ENCODE results near the gene MED27. TPM values are rescaled to one million over a fixed set of nuclear protein-coding genes. Genes with fewer than 3 reads are reported as not detected.

Gene MED27
- total RNA-seq, 1 donor: 19.0 TPM

DNA sequence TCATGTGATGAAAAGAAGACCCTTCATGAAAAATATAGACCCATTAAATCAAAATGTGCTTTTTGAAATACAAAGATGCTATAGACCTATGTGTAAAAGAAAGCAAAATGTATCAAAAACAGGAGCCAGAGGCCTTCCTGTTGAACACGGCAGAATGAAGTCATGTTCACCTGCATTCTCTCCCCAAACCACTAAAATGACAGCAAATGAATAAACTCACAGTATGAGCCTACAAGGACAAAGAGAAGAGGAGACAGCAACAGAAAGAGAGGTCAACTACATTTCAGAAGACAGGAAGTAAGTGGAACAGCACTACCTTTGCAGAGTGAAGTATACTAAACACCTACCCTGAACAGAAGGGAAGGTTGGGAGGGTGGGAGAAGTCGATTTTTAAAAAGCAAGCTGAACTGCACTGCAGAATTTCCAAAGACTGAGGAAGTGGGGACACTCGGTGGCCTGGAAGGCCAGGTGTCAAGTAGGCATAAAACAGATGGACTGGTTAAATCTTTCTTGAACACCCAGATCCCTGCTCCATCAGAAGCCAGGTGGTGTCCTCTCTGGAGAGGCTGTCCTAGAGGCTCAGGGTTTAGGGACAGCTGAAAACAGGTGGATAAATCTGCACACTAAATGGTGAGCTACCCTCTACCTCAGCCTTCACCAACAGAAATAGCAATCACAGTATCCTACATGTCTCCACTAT is 48.9 kb downstream of the MED27 start:
- TF ChIP-seq, protein P1, sequence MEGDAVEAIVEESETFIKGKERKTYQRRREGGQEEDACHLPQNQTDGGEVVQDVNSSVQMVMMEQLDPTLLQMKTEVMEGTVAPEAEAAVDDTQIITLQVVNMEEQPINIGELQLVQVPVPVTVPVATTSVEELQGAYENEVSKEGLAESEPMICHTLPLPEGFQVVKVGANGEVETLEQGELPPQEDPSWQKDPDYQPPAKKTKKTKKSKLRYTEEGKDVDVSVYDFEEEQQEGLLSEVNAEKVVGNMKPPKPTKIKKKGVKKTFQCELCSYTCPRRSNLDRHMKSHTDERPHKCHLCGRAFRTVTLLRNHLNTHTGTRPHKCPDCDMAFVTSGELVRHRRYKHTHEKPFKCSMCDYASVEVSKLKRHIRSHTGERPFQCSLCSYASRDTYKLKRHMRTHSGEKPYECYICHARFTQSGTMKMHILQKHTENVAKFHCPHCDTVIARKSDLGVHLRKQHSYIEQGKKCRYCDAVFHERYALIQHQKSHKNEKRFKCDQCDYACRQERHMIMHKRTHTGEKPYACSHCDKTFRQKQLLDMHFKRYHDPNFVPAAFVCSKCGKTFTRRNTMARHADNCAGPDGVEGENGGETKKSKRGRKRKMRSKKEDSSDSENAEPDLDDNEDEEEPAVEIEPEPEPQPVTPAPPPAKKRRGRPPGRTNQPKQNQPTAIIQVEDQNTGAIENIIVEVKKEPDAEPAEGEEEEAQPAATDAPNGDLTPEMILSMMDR (IDR thresholded peaks at IDR 0.05; ENCODE audit: insufficient read depth, low read depth, low read length): no peak
- no peak for DNase-seq (ENCODE audit: low read depth)

DNA sequence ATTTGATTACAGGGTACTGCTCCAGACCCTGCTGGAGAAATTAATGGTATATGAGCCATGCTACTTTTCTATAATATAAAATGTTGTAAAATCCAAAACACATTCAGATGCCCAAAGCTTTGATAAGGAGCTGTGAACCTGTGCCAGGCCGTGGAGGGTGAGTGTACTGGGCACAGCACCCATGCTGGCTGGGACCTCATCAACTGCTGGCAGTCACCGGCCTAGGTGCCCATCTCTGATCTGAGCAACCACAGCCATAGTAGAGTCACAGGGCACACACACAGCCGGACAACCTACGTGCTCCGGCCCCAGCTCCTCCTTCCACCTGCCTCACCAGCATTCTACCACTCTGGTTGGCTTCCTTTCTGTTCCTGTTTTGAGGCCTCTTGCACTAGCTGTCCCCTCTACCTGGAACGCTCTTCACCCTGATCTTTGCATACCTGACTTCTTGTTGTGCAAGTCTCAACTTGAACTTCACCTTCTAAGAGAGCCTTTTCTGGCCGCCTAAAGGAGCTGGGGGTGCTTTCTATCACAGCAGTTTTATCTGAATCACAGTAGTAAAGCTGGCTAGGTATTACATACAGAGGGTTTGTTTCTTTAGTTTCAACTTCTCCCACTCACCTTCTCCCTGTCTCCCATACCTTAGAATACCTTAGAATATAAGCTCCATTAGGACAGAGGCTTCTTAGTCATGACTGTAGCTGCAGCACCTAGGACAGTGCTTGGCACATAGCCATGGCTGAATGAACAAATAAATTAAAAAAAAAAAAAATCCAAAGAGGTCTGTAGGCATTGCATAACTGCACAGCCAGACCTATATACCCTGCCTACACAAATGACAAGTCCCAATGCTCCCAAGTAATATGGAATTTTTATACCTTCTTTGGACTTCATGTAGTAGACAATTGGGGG is 51.7 kb downstream of the MED27 start:
- DNase-seq (ENCODE audit: low read depth): no peak
- TF ChIP-seq, protein P1 (IDR thresholded peaks at IDR 0.05; ENCODE audit: insufficient read depth, low read depth, low read length): no peak
- no peak overlapping the region for H3K4me3 ChIP-seq (ENCODE audit: low read depth, low read length)

More for the DNA sequence above, 48.9 kb downstream of the MED27 start:
- H3K4me3 ChIP-seq (ENCODE audit: low read depth, low read length): no peak overlapping the region

DNA sequence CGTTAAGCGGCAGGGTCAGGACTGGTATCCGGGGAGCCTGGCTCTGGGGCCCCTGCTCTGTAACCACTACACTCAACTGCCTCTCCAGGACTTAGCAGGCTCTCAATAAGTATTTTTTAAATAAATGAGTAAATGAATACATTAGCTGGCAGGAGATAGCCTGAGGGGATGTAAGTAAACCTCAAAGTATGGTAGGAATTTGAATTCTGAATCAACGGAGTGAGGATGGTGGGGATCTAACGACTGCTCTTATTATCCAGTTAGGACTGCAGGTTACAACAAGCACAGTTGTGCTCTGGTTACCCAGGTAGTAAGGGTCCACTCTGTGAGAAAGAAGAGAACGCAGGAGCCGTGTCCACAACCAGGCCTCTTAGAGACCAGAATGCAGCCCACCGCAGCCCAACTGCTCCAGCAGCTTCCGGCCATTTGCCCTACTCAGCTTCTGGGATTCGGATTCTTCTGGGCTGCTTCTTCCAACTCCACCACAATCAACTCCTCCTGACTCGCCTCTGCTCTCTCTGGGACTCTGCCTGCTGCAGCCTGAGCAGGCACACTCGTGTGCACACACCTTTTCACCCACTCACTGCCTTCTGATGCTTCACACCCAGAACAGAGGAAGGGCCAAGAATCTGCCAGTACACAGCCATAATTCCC is 52.6 kb downstream of the MED27 start:
- TF ChIP-seq, protein P1 (IDR thresholded peaks at IDR 0.05; ENCODE audit: insufficient read depth, low read depth, low read length): no peak
- H3K4me3 ChIP-seq (ENCODE audit: low read depth, low read length): no peak overlapping the region

DNA sequence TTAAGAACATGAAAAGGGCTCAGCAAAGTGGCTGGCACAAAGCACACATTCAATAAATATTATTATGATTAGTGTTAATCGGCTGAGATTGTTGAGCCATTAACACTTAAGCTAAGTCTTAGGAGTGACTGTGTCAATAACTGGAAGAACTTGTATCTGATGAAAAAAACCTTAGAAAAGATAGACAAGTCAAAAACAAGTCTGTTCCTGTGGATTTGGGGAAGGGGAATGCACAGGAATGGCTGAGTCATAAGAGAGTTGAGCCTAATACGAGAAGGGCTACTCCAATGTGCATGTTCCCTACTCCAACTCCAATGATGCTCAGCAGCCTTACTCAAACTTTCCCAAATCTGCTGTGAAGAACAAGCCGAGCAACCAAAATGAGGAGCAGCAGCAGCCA is 53.9 kb downstream of the MED27 start:
- no peak overlapping the region for H3K4me3 ChIP-seq (ENCODE audit: low read depth, low read length)
- no peak for DNase-seq (ENCODE audit: low read depth)
- TF ChIP-seq, protein P1 (IDR thresholded peaks at IDR 0.05; ENCODE audit: insufficient read depth, low read depth, low read length): no peak

More for the DNA sequence above, 52.6 kb downstream of the MED27 start:
- DNase-seq (ENCODE audit: low read depth): peak; percentile 45

DNA sequence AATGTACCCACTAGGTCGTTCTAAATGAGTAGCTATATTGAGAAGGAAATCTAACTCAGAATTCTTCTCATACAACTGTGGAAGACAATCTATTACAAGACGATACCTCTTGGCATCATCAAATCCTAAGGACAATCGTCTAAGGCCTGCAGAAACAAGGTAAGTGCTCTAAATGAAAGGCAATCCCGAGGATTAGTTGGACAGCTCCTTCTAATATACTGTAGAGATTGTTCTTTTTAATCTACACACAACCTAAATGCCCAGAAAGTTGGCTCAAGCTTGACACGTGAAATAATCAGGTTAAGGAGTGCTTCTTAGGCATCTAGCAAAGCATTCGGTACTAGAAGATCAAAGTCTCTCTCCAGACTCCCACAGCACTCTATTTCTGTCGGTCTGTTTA is 55.1 kb downstream of the MED27 start:
- no peak overlapping the region for H3K4me3 ChIP-seq (ENCODE audit: low read depth, low read length)
- TF ChIP-seq, protein P1 (IDR thresholded peaks at IDR 0.05; ENCODE audit: insufficient read depth, low read depth, low read length): no peak
- DNase-seq (ENCODE audit: low read depth): no peak

DNA sequence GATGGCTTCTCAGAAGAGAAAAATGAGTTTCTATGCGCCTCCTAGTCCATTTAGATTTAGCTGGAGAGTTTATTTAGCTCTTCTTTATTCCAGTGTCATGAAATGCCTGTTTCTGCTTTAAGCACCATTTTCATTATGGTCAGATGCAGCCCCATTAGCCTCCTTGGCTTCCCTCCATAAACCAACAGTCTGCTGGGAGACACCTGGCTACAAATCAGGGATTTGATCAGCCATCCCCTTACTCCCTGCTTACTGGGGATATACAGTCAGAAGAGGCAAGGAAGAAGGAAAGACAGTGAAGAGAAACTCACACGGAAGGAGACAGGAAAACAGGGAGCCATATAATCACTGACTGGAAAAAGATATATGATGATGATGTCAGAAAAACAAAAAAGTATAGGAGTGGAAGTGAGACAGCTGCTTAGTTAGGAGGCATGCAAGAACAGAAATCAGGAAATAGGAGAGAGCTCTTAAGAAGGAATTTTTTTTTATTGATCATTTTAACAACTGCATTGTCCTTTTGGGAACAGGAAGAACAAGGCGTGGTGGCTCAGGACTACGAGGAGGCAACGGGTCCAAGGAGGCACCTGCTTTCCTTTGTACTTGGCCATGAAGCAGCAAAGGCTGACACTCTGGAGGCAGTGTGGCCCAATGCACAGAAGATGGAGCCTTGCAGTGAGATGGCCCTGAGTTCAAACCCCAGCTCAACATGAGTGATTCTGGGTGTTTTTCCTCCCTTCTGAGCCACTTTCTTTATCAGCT is 56.1 kb downstream of the MED27 start:
- H3K4me3 ChIP-seq (ENCODE audit: low read depth, low read length): no peak overlapping the region
- TF ChIP-seq, protein P1 (IDR thresholded peaks at IDR 0.05; ENCODE audit: insufficient read depth, low read depth, low read length): no peak
- no peak for DNase-seq (ENCODE audit: low read depth)
